CD1c-positive myeloid dendritic cell (primary cell): Measurements from ENCODE around the gene IL1R2.

Source experiments
- DNase-seq: peaks from one replicate; pipeline ENCODE4 v3.0.0-alpha.2; 2016; ENCODE audit errors: extremely low spot score

IL1R2 gene

DNA sequence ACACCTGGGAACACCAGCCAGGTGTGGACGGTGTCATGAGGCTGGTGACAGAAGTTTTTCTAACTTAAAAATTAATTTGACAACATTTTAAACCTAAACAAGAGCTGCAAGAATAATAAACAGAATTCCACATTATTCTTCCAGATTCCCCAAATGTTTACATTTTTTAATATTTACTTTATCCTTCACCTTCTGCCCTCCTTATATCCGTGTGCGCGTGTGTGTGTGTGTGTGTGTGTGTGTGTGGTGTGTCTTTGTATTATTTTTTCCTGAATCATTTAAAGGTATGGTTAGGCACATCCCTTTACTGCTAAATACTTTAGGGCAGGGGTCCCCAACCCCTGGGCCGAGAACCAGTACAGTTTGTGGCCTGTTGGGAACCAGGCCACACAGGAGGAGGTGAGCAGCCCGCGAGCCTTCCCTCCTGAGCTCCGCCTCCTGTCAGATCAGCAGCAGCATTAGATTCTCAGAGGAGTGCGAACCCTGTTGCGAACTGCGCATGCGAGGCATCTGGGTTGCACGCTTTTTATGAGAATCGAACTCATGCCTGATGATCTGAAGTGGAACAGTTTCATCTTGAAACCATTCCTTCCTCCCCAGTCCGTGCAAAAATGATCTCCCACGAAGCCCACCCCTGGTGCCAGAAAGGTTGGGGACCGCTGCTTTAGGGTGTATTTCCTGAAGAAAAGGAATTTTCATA is 16.4 kb upstream of the IL1R2 start:
- DNase-seq, result no peak

- no peak for DNase-seq
Measured at GRCh38 chr2:101976891-101977290, 14.9 kb upstream of the IL1R2 start.

GRCh38 chr2:101980368-101980767 is 11.4 kb upstream of the IL1R2 start:
- DNase-seq, result no peak

DNA sequence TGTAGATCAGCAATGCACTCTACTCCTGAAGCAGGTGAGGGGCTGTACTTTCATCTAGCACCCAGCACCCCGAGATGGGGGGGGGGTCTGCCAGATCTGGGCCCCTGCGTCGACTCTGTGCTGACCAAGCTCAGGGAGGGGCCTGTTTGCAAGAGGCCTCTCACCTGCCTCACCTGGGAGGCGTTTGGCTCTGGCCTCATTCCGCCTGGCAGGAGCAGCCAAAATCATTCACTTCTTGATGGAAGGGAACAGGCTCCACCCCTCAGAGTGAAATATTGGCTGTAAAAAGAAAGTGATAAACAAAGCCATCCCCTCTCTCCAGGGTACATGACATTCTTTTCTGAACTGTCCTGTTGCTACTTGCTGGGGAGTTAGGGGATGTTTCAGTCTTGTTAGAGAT is 10.7 kb upstream of the IL1R2 start:
- DNase-seq, result no peak

- no peak for DNase-seq
Measured at GRCh38 chr2:101981504-101981903, 10.3 kb upstream of the IL1R2 start.

GRCh38 chr2:101982495-101983029 is 9.2 kb upstream of the IL1R2 start:
- DNase-seq, result no peak

DNA sequence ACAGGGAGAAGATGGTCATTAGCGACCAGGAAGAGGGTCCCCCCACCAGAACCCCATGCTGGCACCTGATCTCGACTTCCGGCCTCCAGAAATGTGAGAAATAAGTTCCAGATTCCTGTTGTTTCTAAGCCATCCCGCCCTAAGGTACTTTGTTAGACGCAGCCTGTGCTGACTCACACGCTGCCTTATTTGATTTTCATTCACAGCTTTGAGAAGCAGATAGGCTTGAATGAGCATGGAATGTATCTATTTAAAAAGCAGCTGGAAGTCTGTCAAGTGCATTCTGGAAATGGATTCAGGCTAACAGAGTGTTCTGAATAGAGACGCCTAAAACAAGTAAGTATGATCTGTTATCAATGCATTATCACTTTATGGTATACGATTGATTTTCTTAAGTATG is 8.3 kb upstream of the IL1R2 start:
- DNase-seq, result no peak

DNA sequence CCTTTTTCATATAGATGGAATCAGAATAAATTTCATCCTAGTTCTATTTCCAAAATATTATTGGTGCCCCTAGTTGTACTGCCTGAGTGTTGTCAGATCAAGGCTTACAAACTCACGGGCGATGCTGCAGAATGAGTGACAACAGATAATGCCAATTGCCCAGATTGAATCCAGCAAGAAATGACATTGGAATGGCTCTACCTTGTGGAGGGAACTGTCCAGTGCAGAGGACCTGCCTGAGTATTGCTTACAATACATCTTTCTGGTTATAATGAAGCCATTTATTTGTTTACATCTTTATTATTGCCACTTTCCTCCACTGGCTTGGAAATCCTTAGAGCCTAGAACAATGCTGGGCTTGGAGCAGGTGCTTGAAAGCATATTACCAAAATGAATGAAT is 7.8 kb upstream of the IL1R2 start:
- DNase-seq, result peak; percentile 20

GRCh38 chr2:101984656-101985055 is 7.1 kb upstream of the IL1R2 start:
- DNase-seq, result no peak

DNA sequence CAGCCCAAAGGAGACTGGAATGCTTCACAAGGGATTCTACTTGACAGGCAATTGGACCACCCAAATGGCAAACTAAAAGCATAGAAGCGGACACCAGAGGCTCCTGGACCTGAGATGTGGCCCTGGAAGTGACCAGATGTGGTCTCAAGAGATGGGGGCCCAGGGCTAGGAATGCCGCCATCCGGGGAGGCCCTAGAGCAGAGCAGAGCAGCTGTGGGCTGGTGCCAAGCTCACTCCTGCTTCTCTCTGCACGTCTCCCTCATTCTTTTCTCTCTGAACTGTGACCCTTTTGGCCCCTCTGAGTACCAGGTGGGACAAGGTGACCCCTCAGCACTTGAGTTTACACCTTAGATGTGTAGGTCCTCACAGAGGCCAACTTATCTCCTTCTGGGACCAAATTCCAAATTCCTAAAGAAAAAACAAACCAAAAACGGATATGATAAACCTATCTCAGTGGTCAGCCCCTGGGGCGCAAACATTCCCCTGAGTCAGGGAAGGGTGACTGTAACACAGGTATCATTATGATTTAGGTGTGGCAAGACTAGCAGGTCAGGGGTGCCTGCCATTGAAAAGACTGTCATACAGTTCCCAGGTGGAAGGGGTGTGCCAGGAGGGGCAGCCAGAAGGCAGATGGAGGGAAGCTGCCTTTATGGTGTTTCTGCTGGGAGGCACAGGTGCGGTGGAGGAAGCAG is 6.5 kb upstream of the IL1R2 start:
- no peak for DNase-seq

DNA sequence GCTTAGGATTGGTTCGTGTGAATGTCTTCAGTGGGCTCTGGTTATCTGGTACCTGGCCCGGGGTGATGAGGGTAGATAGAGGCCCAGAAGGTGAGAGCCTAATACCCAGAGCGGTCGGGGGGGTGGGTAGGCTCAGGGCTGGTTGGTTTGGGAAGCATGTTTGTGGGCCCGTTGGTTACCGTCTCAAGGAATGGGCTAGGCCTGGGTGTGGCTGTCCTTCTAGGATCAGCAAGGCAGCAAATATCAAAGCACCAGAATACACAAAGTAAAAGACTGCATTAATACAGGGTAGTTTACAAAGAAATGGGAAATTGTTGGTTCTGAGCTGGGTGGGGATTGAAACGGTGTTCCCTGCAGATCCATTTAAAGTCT is 6.0 kb upstream of the IL1R2 start:
- DNase-seq, result no peak

- no peak for DNase-seq
Measured at GRCh38 chr2:101986376-101986775, 5.4 kb upstream of the IL1R2 start.

DNA sequence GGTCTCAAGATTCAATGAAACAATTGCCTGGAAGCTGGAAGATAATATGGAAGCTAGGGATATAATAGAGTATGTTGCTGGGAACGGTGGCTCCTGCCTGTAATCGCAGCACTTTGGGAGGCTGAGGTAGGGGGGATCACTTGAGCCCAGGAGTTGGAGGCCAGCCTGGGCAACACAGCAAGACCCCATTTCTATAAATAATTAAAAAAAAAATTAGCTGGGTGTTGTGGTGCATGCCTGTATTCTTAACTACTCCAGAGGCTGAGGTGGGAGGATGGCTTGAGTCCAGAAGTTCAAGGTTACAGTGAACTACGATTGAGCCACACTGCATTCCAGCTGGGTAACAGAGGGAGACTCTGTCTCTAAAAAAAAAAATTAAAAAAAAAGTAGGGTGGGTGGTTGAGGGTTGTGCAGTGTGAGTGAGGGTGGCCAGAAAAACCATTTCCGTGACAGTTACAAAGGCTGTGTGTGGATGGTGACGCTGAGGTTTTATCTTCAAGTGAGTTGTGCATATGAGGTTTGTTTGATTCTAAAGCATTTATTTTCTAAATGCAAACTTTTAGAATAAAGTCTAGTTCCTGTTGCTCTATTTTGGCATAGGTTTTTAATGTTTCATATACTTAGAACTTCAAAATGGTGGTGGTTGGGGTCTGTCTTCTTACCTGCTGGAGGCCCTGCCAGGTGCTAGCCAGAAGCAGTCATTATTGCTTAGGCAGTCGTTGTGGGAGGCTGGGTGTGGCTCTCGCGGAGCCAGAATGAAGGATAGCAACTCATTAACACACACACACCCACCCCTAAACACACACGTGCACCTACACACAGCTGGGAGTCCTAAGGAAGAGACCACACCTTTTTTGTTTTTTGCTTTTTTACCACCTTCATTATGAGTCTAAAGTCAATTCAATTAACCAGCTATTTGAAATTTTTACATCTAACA is 4.7 kb upstream of the IL1R2 start:
- no peak for DNase-seq

DNA sequence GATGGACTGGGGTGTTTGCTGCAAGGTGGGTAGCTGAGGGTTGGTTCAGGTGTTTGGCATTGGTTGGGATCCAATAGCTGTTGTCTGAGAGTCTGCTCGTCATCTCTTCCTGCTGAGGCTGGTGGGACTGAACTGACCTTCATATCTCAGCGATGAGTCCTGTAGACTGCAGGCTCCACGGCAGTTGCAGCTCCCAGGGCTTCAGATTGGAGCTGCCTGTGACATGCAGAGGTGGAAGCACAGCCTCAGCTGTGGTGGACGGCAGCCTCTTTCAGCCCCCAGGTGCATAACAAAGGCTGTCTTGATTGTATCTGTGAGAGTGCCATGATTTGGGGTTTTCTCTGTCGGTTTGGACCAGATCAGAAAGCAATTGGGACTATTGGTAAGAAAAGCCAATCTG is 3.9 kb upstream of the IL1R2 start:
- DNase-seq, result no peak

- no peak for DNase-seq
Measured at GRCh38 chr2:101988541-101988940, 3.2 kb upstream of the IL1R2 start.

GRCh38 chr2:101989740-101990460 is 1.9 kb upstream of the IL1R2 start:
- DNase-seq, result peak; percentile 54

DNA sequence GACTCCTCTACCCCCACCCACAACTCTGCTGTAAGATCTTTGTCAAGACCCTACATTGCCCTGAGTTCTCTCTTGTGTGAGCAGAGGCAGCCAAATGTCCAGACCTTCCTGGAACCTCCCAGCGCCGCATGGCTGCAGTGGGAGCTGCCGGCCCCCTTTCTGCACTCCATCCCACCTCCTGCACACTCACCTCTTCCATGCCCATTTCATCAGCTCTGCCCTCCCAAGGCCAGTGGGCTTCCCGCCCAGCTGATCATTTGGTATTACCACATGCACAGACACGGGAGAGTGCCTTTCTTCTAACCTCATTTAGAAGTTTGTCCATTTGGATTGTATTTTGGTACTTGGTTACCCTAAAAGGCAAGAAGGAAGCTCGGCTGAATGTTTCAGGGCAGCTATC is 2.0 kb downstream of the IL1R2 start:
- no peak for DNase-seq

DNA sequence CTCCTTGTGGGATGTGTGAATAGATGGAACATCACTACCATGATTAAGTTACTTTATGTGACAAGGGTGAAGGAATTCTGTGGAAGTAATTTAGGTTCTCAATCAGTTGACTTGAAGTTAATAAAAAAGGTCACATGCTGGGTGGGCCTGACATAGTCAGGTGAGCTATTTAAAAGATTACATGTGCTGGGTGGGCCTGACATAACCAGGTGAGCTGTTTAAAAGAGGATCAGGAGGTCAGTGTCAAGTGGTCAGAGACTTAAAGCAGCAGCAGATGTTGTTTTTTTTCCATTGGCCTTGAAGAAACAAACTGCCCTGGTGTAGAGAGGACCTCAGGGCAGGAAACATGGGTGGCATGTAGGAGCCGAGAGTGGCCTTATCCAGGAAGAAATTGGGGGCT is 3.3 kb downstream of the IL1R2 start:
- no peak for DNase-seq

DNA sequence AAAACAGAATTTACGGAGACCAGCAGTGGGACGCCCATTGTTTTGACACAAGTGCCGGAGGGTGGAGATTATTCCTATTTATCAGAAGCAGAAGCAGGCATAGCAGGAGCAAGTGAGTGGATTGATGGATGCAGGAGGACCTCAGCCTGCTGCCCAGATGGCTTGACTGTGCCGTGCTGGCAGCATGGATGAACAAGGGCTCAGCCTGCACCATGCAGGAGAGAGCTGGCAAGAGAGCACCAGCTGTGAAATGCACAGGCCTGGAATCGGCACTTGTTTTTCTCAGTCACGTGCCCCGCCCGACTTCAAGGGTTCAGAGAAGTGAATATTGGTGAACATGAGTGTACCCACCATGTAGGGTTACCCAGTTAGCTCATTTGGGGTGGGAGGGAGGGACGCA is 4.0 kb downstream of the IL1R2 start:
- DNase-seq, result no peak

GRCh38 chr2:101998556-101998895 is 6.8 kb downstream of the IL1R2 start:
- DNase-seq, result no peak

DNA sequence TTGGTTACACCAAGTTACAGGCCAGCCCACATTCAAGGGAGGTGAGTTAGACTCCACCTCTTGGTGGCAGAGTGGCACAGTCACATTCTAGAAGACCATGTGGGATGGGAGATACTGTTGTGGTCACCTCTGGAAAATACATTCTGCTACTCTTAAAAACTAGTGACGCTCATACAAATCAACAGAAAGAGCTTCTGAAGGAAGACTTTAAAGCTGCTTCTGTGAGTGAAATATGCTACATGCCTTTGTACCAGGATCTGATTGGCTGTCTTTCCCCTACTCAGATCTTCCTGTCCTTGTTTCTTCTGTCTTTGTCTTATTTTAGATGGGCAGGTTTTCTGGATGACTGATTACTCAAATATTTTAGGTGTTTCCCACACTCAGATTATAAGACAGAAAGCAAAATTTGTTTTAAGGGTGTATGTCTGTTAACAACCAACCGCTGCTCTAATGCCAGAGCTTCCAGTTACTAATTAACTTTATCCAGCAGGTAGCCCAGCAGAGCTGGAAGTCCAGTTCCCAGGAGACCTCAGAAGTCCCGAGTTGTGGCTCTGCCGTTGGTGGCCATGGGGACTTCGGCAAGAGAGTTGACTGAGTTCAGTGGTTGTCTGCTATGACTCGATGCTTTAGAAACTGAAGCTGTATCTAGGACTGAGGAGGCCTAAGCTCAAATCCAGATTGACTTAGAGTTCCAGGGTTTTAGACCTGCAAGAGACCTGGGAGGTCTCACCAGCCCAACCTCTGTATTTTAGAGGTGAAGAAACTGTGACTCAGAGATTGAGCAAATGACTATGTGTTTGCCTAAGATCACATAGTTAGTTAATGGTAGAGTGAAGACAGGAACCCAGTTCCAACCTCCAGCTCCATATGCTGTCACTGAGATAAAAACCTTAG is 7.4 kb downstream of the IL1R2 start:
- no peak for DNase-seq
